ENCODE results near the gene VDAC2. TPM values are rescaled to one million over a fixed set of nuclear protein-coding genes. Genes with fewer than 3 reads are reported as not detected.
A peak's percentile ranks its signal among the peaks of the same experiment; 100 is the strongest.

The VDAC2 gene
- total and polyA plus RNA-seq, 7 experiments from 2014 or later: 82.8 to 193 (median 133) TPM

- no peaks in the 10 kb centered on the region for H3K9me3 Mint-ChIP-seq
- ChIA-PET CTCF (interaction anchor here (0.7 to 8.6 kb wide), 4 partner anchors 9 to 74 kb away, joined by 4 to 183 read pairs (median 14); partner anchors contain the start of gene VDAC2), POLR2A (no interaction called here)
- no peaks in the 10 kb centered on the region for H3K36me3 Mint-ChIP-seq
- Histone ChIP-seq H3K4me3 (ENCODE audit: low read length) (no peak overlapping the region), H3K36me3 (ENCODE audit: control insufficient read depth in 2 of 3, insufficient read depth in 3 of 3, low read length in 3 of 3) (no peaks in the 10 kb centered on the region), H3K9me3 (ENCODE audit: control insufficient read depth in 2 of 3, low read length in 3 of 3) (no peaks in the 10 kb centered on the region), H3K27ac (ENCODE audit: low read depth, low read length) (no peak overlapping the region), H3K4me1 (ENCODE audit: control insufficient read depth in 2 of 2, insufficient read depth in 2 of 2, low read length in 2 of 2) (peaks cover 4 to 9% of the 10 kb centered on the region in 2 donors), H3K27me3 (ENCODE audit: control insufficient read depth in 2 of 2, insufficient read depth in 2 of 2, low read length in 2 of 2) (no peaks in the 10 kb centered on the region)
- peaks cover 5 to 10% (median 8%) of the 10 kb centered on the region in 7 donors for H3K4me1 Mint-ChIP-seq
- intact Hi-C loops (cut with micrococcal nuclease): loop anchor here (5.0 to 10.0 kb wide), 6 partner anchors 216 to 1364 kb away; partner anchors contain the start of genes CAMK2G (in 1 of the 2) and VCL (in 1 of the 2)
- ATAC-seq (no peak), DNase-seq (peak in 1 of 9 donors; percentile 16)
- H3K4me3 Mint-ChIP-seq: no peak overlapping the region
- H3K27me3 Mint-ChIP-seq: no peaks in the 10 kb centered on the region
- H3K27ac Mint-ChIP-seq: peak overlapping the region in 1 of 9 donors; percentile 59
Measured at GRCh38 chr10:75238182-75239095, 27.8 kb downstream of the VDAC2 start.

- peak overlapping the region in 1 of 9 donors; percentile 59 for H3K27ac Mint-ChIP-seq
Measured at GRCh38 chr10:75239096-75239790, 28.6 kb downstream of the VDAC2 start.

GRCh38 chr10:75240329-75241076 is 29.9 kb downstream of the VDAC2 start:
- DNase-seq: no peak
- H3K9me3 Mint-ChIP-seq: no peaks in the 10 kb centered on the region
- no peak overlapping the region for H3K27ac ChIP-seq (ENCODE audit: low read depth, low read length)
- H3K4me1 Mint-ChIP-seq: peaks cover 2 to 6% (median 5%) of the 10 kb centered on the region in 7 donors
- H3K9me3 ChIP-seq (ENCODE audit: control insufficient read depth in 2 of 3, low read length in 3 of 3): no peaks in the 10 kb centered on the region
- intact Hi-C loops (cut with micrococcal nuclease): no loop called here
- H3K36me3 Mint-ChIP-seq: no peaks in the 10 kb centered on the region
- H3K27me3 ChIP-seq (ENCODE audit: control insufficient read depth in 2 of 2, insufficient read depth in 2 of 2, low read length in 2 of 2): no peaks in the 10 kb centered on the region
- no peak overlapping the region for H3K4me3 Mint-ChIP-seq
- no peaks in the 10 kb centered on the region for H3K36me3 ChIP-seq (ENCODE audit: control insufficient read depth in 2 of 3, insufficient read depth in 3 of 3, low read length in 3 of 3)
- no peak for ATAC-seq
- ChIA-PET POLR2A (interaction anchor here (0.6 to 0.7 kb wide), 2 partner anchors 43 to 1106 kb away, joined by 3 to 4 read pairs; no protein-coding TSS in a partner anchor), CTCF (interaction anchor here (0.6 kb wide), 1 partner anchor 1231 kb away, joined by 5 read pairs; no protein-coding TSS in a partner anchor)
- peaks cover 0 to 3% of the 10 kb centered on the region in 2 donors for H3K4me1 ChIP-seq (ENCODE audit: control insufficient read depth in 2 of 2, insufficient read depth in 2 of 2, low read length in 2 of 2)
- no peak overlapping the region for H3K27ac Mint-ChIP-seq
- peaks cover 0 to 2% (median 0%) of the 10 kb centered on the region in 5 donors for H3K27me3 Mint-ChIP-seq
- H3K4me3 ChIP-seq (ENCODE audit: low read length): no peak overlapping the region

More at GRCh38 chr10:75239096-75239790, 28.6 kb downstream of the VDAC2 start:
- no peak overlapping the region for H3K27ac ChIP-seq (ENCODE audit: low read depth, low read length)
- DNase-seq: no peak
- intact Hi-C loops (cut with micrococcal nuclease): loop anchor here (5.0 to 10.0 kb wide), 6 partner anchors 217 to 1364 kb away; partner anchors contain the start of genes CAMK2G (in 1 of the 2) and VCL (in 1 of the 2)
- no peak for ATAC-seq
- Mint-ChIP-seq H3K27me3 (peaks cover 0 to 2% (median 0%) of the 10 kb centered on the region in 5 donors), H3K36me3 (no peaks in the 10 kb centered on the region), H3K4me3 (peak overlapping the region in 1 of 10 donors; percentile 38), H3K9me3 (no peaks in the 10 kb centered on the region), H3K4me1 (peaks cover 2 to 6% (median 5%) of the 10 kb centered on the region in 7 donors)
- ChIA-PET POLR2A (no interaction called here), CTCF (no interaction called here)
- no peaks in the 10 kb centered on the region for H3K36me3 ChIP-seq (ENCODE audit: control insufficient read depth in 2 of 3, insufficient read depth in 3 of 3, low read length in 3 of 3)
- no peaks in the 10 kb centered on the region for H3K9me3 ChIP-seq (ENCODE audit: control insufficient read depth in 2 of 3, low read length in 3 of 3)
- peaks cover 0 to 3% of the 10 kb centered on the region in 2 donors for H3K4me1 ChIP-seq (ENCODE audit: control insufficient read depth in 2 of 2, insufficient read depth in 2 of 2, low read length in 2 of 2)
- no peak overlapping the region for H3K4me3 ChIP-seq (ENCODE audit: low read length)
- H3K27me3 ChIP-seq (ENCODE audit: control insufficient read depth in 2 of 2, insufficient read depth in 2 of 2, low read length in 2 of 2): no peaks in the 10 kb centered on the region

GRCh38 chr10:75243426-75243825 is 32.8 kb downstream of the VDAC2 start:
- H3K27ac Mint-ChIP-seq: peak overlapping the region in 1 of 9 donors; percentile 84
- Histone ChIP-seq H3K27ac (ENCODE audit: low read depth, low read length) (no peak overlapping the region), H3K27me3 (ENCODE audit: control insufficient read depth in 2 of 2, insufficient read depth in 2 of 2, low read length in 2 of 2) (no peaks in the 10 kb centered on the region), H3K4me1 (ENCODE audit: control insufficient read depth in 2 of 2, insufficient read depth in 2 of 2, low read length in 2 of 2) (no peaks in the 10 kb centered on the region), H3K36me3 (ENCODE audit: control insufficient read depth in 2 of 3, insufficient read depth in 3 of 3, low read length in 3 of 3) (no peaks in the 10 kb centered on the region), H3K4me3 (ENCODE audit: low read length) (no peak overlapping the region), H3K9me3 (ENCODE audit: control insufficient read depth in 2 of 3, low read length in 3 of 3) (no peaks in the 10 kb centered on the region)
- H3K27me3 Mint-ChIP-seq: peaks cover 0 to 2% (median 0%) of the 10 kb centered on the region in 5 donors
- intact Hi-C loops (cut with micrococcal nuclease): no loop called here
- ATAC-seq (no peak), DNase-seq (no peak)
- H3K4me1 Mint-ChIP-seq: no peaks in the 10 kb centered on the region
- no peaks in the 10 kb centered on the region for H3K9me3 Mint-ChIP-seq
- no peaks in the 10 kb centered on the region for H3K36me3 Mint-ChIP-seq
- CTCF ChIA-PET: no interaction called here
- no peak overlapping the region for H3K4me3 Mint-ChIP-seq
- POLR2A ChIA-PET: no interaction called here

GRCh38 chr10:75244487-75245353 is 34.1 kb downstream of the VDAC2 start:
- no peak overlapping the region for H3K4me3 ChIP-seq (ENCODE audit: low read length)
- no peaks in the 10 kb centered on the region for H3K27me3 ChIP-seq (ENCODE audit: control insufficient read depth in 2 of 2, insufficient read depth in 2 of 2, low read length in 2 of 2)
- no peaks in the 10 kb centered on the region for H3K4me1 ChIP-seq (ENCODE audit: control insufficient read depth in 2 of 2, insufficient read depth in 2 of 2, low read length in 2 of 2)
- intact Hi-C loops (cut with micrococcal nuclease): no loop called here
- Mint-ChIP-seq H3K27ac (no peak overlapping the region), H3K4me1 (no peaks in the 10 kb centered on the region), H3K27me3 (peaks cover 0 to 5% (median 0%) of the 10 kb centered on the region in 5 donors), H3K9me3 (peaks cover 0 to 1% (median 0%) of the 10 kb centered on the region in 11 donors), H3K4me3 (no peak overlapping the region), H3K36me3 (no peaks in the 10 kb centered on the region)
- CTCF ChIA-PET: interaction anchor here (0.5 kb wide), 1 partner anchor 257 kb away, joined by 4 read pairs; no protein-coding TSS in a partner anchor
- H3K36me3 ChIP-seq (ENCODE audit: control insufficient read depth in 2 of 3, insufficient read depth in 3 of 3, low read length in 3 of 3): no peaks in the 10 kb centered on the region
- DNase-seq: peak in 1 of 9 donors; percentile 7
- H3K27ac ChIP-seq (ENCODE audit: low read depth, low read length): no peak overlapping the region
- POLR2A ChIA-PET: no interaction called here
- H3K9me3 ChIP-seq (ENCODE audit: control insufficient read depth in 2 of 3, low read length in 3 of 3): no peaks in the 10 kb centered on the region
- no peak for ATAC-seq

Data from naive thymus-derived CD4-positive, alpha-beta T cell (primary cell).